DND-41 (cell line): Measurements from ENCODE around the gene PTPRZ1.

Experiments
- ATAC-seq: fragments of 200-7000 bp; cut with Tn5 transposase; 3 replicates; pipeline ENCODE4 v1.9.1; 2021; ENCODE audit warnings: low read depth; ENCODE audit not compliant: insufficient read depth
- DNase-seq: peaks from one replicate; pipeline ENCODE4 v3.0.0-alpha.2; 2020
- H2AFZ ChIP-seq: 2 replicates; pipeline ENCODE4 v1.6.0; 2012; ENCODE audit warnings: low read depth, low read length
- H3K27ac ChIP-seq: 2 replicates; pipeline ENCODE4 v1.5.1; 2012; ENCODE audit warnings: low read length, inconsistent platforms
- H3K27me3 ChIP-seq: fragments of 200-600 bp; sonication (generic); 2 replicates; pipeline ENCODE4 v1.6.0; 2012; ENCODE audit warnings: low read length, mild to moderate bottlenecking, inconsistent platforms; ENCODE audit not compliant: insufficient read depth, poor library complexity
- H3K36me3 ChIP-seq: 2 replicates; pipeline ENCODE4 v1.5.1; 2012; ENCODE audit warnings: low read length, inconsistent platforms; ENCODE audit not compliant: insufficient read depth
- H3K4me1 ChIP-seq: 2 replicates; pipeline ENCODE4 v1.5.1; 2012; ENCODE audit warnings: mild to moderate bottlenecking, low read length; ENCODE audit not compliant: insufficient read depth
- H3K4me2 ChIP-seq: 2 replicates; pipeline ENCODE4 v1.6.0; 2012; ENCODE audit warnings: mild to moderate bottlenecking, moderate library complexity, low read length, inconsistent platforms; ENCODE audit not compliant: insufficient read depth
- H3K4me3 ChIP-seq, 2 experiments: fragments of 200-600 bp in 1 of 2; shearing (Covaris generic) in 1 of 2; 2 replicates each; pipeline ENCODE4 v1.5.1; 2012 to 2016; ENCODE audit warnings: inconsistent platforms in 2 of 2, low read length in 2 of 2, mild to moderate bottlenecking in 2 of 2, low read depth in 1 of 2, moderate library complexity in 1 of 2
- H3K79me2 ChIP-seq: 2 replicates; pipeline ENCODE4 v1.6.0; 2012; ENCODE audit warnings: low read length, inconsistent platforms; ENCODE audit not compliant: insufficient read depth
- H3K9ac ChIP-seq: 2 replicates; pipeline ENCODE4 v1.6.0; 2012; ENCODE audit warnings: low read depth, mild to moderate bottlenecking, inconsistent platforms, low read length, moderate library complexity
- H3K9me3 ChIP-seq: 2 replicates; pipeline ENCODE4 v1.5.1; 2012; ENCODE audit warnings: low read length, moderate library complexity, mild to moderate bottlenecking, inconsistent platforms; ENCODE audit not compliant: insufficient read depth, severe bottlenecking
- H4K20me1 ChIP-seq: 2 replicates; pipeline ENCODE4 v1.6.0; 2012; ENCODE audit warnings: low read length; ENCODE audit not compliant: insufficient read depth
- EZH2 ChIP-seq: IDR thresholded peaks from 3 replicates; pipeline ENCODE4 v1.6.1; 2012; ENCODE audit warnings: borderline replicate concordance, low read depth, mild to moderate bottlenecking, moderate library complexity, low read length, inconsistent platforms; ENCODE audit not compliant: severe bottlenecking
- TF ChIP-seq, protein P1 (sequence below): IDR thresholded peaks from 2 replicates; pipeline ENCODE4 v1.5.1; 2012; ENCODE audit warnings: borderline replicate concordance, low read length, moderate library complexity, mild to moderate bottlenecking; ENCODE audit not compliant: poor library complexity, severe bottlenecking; ENCODE audit errors: extremely low read depth

Gene PTPRZ1

DNA sequence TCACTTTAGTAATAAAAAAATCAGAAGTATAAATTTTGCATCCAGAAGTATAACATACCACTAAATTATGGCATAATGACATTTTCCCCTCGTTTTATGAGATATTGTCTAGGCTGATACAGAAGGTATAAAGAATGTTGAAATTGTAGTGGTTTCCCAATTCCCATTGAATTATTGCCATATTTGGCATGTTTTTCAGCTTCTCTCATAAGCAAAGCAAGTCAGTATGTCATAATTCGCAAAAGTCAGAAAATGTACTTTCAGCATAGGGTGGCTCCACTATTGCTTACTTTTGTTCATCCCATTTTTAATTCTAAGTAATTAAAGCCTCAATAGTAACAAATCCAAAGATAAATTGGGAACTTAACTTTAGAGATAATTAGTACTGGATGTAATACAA, 19.7 kb upstream of the PTPRZ1 start:
- Histone ChIP-seq H2AFZ (no peak overlapping the region), H3K27ac (no peak overlapping the region), H3K79me2 (no peaks in the 10 kb centered on the region), H3K4me3 (no peak overlapping the region), H3K27me3 (no peaks in the 10 kb centered on the region), H3K9ac (no peak overlapping the region), H3K36me3 (no peaks in the 10 kb centered on the region), H4K20me1 (no peaks in the 10 kb centered on the region), H3K4me2 (no peak overlapping the region), H3K4me1 (no peaks in the 10 kb centered on the region), H3K9me3 (no peaks in the 10 kb centered on the region)
- no peak for ATAC-seq
- DNase-seq, result no peak
- TF ChIP-seq, protein P1, sequence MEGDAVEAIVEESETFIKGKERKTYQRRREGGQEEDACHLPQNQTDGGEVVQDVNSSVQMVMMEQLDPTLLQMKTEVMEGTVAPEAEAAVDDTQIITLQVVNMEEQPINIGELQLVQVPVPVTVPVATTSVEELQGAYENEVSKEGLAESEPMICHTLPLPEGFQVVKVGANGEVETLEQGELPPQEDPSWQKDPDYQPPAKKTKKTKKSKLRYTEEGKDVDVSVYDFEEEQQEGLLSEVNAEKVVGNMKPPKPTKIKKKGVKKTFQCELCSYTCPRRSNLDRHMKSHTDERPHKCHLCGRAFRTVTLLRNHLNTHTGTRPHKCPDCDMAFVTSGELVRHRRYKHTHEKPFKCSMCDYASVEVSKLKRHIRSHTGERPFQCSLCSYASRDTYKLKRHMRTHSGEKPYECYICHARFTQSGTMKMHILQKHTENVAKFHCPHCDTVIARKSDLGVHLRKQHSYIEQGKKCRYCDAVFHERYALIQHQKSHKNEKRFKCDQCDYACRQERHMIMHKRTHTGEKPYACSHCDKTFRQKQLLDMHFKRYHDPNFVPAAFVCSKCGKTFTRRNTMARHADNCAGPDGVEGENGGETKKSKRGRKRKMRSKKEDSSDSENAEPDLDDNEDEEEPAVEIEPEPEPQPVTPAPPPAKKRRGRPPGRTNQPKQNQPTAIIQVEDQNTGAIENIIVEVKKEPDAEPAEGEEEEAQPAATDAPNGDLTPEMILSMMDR, result no peak
- no peak for TF ChIP-seq EZH2

DNA sequence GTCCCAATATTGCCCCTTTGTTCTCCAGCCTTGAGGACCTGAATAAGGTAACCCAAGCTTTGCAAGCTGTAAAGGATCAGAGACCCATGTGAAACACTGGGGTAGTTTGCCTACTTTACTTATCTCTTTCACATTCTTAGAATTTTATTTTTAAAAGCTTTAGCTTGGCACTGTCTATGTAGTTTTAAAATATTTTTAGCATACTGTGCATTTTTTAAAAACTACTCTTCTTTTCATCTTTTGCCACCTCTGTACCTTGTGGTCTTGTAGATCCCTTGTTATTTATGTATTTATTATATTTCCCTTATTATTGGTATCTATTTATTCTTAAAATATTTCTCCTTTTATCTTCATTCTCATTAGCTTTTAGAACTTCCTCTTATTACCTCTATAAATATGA, 12.0 kb upstream of the PTPRZ1 start:
- Histone ChIP-seq H3K27ac (no peak overlapping the region), H3K4me2 (no peak overlapping the region), H3K27me3 (no peaks in the 10 kb centered on the region), H3K36me3 (no peaks in the 10 kb centered on the region), H3K4me1 (no peaks in the 10 kb centered on the region), H3K9me3 (no peaks in the 10 kb centered on the region), H2AFZ (no peak overlapping the region), H3K79me2 (no peaks in the 10 kb centered on the region), H4K20me1 (no peaks in the 10 kb centered on the region), H3K4me3 (no peak overlapping the region), H3K9ac (no peak overlapping the region)
- TF ChIP-seq, protein P1, result no peak
- no peak for TF ChIP-seq EZH2
- no peak for DNase-seq
- no peak for ATAC-seq

DNA sequence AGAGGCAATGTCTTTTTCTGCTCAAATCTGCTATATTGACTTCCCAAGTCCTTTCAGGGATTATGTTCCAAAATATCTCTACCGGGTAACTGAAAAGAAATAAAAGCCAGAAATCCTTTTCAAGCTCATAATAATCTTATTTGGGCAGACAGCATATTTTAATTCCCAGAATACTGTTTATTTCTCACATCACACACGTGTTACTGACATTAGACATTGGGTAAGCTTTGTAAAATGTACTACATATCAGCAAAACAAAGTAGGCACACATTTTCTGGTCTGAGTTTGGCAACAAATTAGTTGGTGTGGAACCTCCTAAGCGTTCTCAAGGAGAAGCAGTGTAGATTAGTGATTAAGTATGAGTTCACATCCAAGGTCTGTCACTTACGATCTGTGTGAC, 10.4 kb upstream of the PTPRZ1 start:
- Histone ChIP-seq H3K9ac (no peak overlapping the region), H2AFZ (no peak overlapping the region), H3K9me3 (no peaks in the 10 kb centered on the region), H3K27me3 (no peaks in the 10 kb centered on the region), H3K4me2 (no peak overlapping the region), H3K27ac (no peak overlapping the region), H3K4me1 (no peaks in the 10 kb centered on the region), H3K79me2 (no peaks in the 10 kb centered on the region), H3K4me3 (no peak overlapping the region), H3K36me3 (no peaks in the 10 kb centered on the region), H4K20me1 (no peaks in the 10 kb centered on the region)
- no peak for DNase-seq
- TF ChIP-seq, protein P1, result no peak
- no peak for TF ChIP-seq EZH2
- ATAC-seq, result no peak

DNA sequence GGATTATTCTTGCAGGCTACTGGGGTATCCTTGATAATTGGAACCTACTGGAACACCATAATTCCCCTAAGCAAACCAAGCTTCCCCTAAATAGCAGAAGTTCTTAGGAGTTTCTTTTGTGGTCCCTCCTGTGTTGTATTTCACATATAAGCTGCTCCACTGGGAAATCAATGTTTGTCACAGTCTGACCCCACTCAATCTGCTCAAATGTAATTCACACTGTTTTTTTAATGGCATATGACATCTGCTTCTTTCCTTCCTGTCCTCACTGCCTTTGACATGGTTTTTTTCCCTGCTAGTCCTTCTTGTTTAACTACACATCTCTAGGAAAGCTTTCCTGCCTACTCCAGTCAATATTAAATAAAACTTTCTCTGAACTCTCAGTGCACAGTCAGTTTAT, 1.8 kb upstream of the PTPRZ1 start:
- no peak overlapping the region for H3K27ac ChIP-seq
- no peak overlapping the region for H3K4me3 ChIP-seq
- H3K36me3 ChIP-seq, result no peaks in the 10 kb centered on the region
- ATAC-seq, result no peak
- no peak overlapping the region for H3K4me2 ChIP-seq
- H2AFZ ChIP-seq, result no peak overlapping the region
- no peaks in the 10 kb centered on the region for H3K27me3 ChIP-seq
- DNase-seq, result no peak
- H3K9me3 ChIP-seq, result no peaks in the 10 kb centered on the region
- no peaks in the 10 kb centered on the region for H3K79me2 ChIP-seq
- no peaks in the 10 kb centered on the region for H3K4me1 ChIP-seq
- no peak overlapping the region for H3K9ac ChIP-seq
- TF ChIP-seq, protein P1, result no peak
- no peak for TF ChIP-seq EZH2
- no peaks in the 10 kb centered on the region for H4K20me1 ChIP-seq
